HepG2 (cell line): Measurements from ENCODE around the gene KISS1R. TPM values are rescaled to one million over a fixed set of nuclear protein-coding genes. Genes with fewer than 3 reads are reported as not detected.

Experiments
- AGO2 ChIP-seq: fragments of 200-400 bp; formaldehyde crosslinking; optimal IDR thresholded peaks from 2 replicates; pipeline ENCODE3; 2017; ENCODE audit warnings: mild to moderate bottlenecking, low read depth, low read length, moderate library complexity
- IKZF1 ChIP-seq: fragments of 450-650 bp; IDR thresholded peaks from 2 replicates; pipeline ENCODE4 v1.7.1; 2016
- KLF6 ChIP-seq: IDR thresholded peaks from 2 replicates; pipeline ENCODE4 v1.8.0; 2016; ENCODE audit warnings: missing biosample characterization, missing genetic modification reagents
- MYNN ChIP-seq: sonication (generic); formaldehyde crosslinking; IDR thresholded peaks from 2 replicates; pipeline ENCODE4 v1.4.0; 2020; ENCODE audit warnings: mild to moderate bottlenecking, low read depth, missing genetic modification reagents
- NFKB2 ChIP-seq: sonication (generic); formaldehyde crosslinking; IDR thresholded peaks from 2 replicates; pipeline ENCODE4 v1.4.0; 2020; ENCODE audit warnings: missing genetic modification reagents, borderline replicate concordance
- NR0B2 ChIP-seq: sonication (generic); formaldehyde crosslinking; IDR thresholded peaks from 2 replicates; pipeline ENCODE4 v1.4.0; 2020; ENCODE audit warnings: mild to moderate bottlenecking, missing genetic modification reagents
- RERE ChIP-seq: IDR thresholded peaks from 2 replicates; pipeline ENCODE4 v1.6.1; 2016; ENCODE audit warnings: low read depth, missing genetic modification reagents, missing compliant biosample characterization
- RNF219 ChIP-seq: sonication (generic); formaldehyde crosslinking; IDR thresholded peaks from 2 replicates; pipeline ENCODE4 v1.5.0; 2020; ENCODE audit warnings: mild to moderate bottlenecking, missing genetic modification reagents
- ZBTB4 ChIP-seq: sonication (generic); formaldehyde crosslinking; IDR thresholded peaks from 2 replicates; pipeline ENCODE4 v1.4.0; 2020; ENCODE audit warnings: missing genetic modification reagents, mild to moderate bottlenecking, borderline replicate concordance
- ZNF280D ChIP-seq: sonication (generic); formaldehyde crosslinking; IDR thresholded peaks from 2 replicates; pipeline ENCODE4 v1.5.1; 2020; ENCODE audit warnings: mild to moderate bottlenecking, missing genetic modification reagents
- ZNF564 ChIP-seq: sonication (generic); formaldehyde crosslinking; IDR thresholded peaks from 2 replicates; pipeline ENCODE4 v1.8.1; 2023; ENCODE audit warnings: mild to moderate bottlenecking, missing genetic modification reagents
- ZNF740 ChIP-seq: sonication (generic); formaldehyde crosslinking; IDR thresholded peaks from 2 replicates; pipeline ENCODE4 v1.4.0; 2020; ENCODE audit warnings: missing genetic modification reagents
- polyA plus RNA-seq, 8 experiments: library from polyadenylated mRNA; depleted of rRNA in 3 of 8; stranded (reverse) in 7 of 8; unstranded in 1 of 8; fragments of >200 nt; fragmentation: Illumina TruSeq in 4 of 8; extraction: Trizol in 4 of 8; gene quantifications; 2 replicates each; pipeline versions ENCODE4 v1.2.1 to v1.2.3, GENCODE V29; 2011 to 2016; ENCODE audit warnings: low read depth in 4 of 8, missing spikeins in 1 of 8, mixed read lengths in 1 of 8; ENCODE audit not compliant: insufficient read depth in 1 of 8
- total RNA-seq, 5 experiments: library from RNA; depleted of rRNA; stranded (reverse); fragments of >200 nt; fragmentation: Illumina TruSeq; extraction: Trizol; gene quantifications; 2 replicates each; pipeline ENCODE4 v1.2.3, GENCODE V29; 2016; ENCODE audit warnings: low read depth in 1 of 5

Gene KISS1R
- total and polyA plus RNA-seq, 2 of the 13 experiments (the other 11 are each of a cell fraction or from before 2014, with no cell fraction given), result 1.1 to 10.2 TPM

- peak; percentile 20; the same call in 1 of the 2 replicates for TF ChIP-seq NFKB2 (CRISPR knock-in tag)
- no peak for TF ChIP-seq ZNF280D (CRISPR knock-in tag)
- TF ChIP-seq KLF6 (CRISPR knock-in tag), result no peak
- 0 out of 2 replicates have a peak, but pooled peaks have one; percentile 35 for TF ChIP-seq ZNF740 (CRISPR knock-in tag)
- no peak for TF ChIP-seq RNF219 (CRISPR knock-in tag)
- TF ChIP-seq ZBTB4 (CRISPR knock-in tag), result no peak; the same call in 1 of the 2 replicates
- TF ChIP-seq NR0B2 (CRISPR knock-in tag), result no peak
- no peak for TF ChIP-seq RERE (CRISPR knock-in tag)
- no peak for TF ChIP-seq IKZF1
- peak; percentile 97 for TF ChIP-seq AGO2
- TF ChIP-seq MYNN, result no peak
- TF ChIP-seq ZNF564 (CRISPR knock-in tag), result no peak
These were observed 15.8 kb downstream of the KISS1R start (continued) for GRCh38 chr19:932648-933552.
